HEK293 (cell line): ENCODE measurements around the gene GOSR2.
"Not testable (repeated sequence)": the region's sequence is repeated elsewhere in the genome, so short reads cannot be mapped to it uniquely, and the experiment has no call there.

Source experiments
- CTCF ChIA-PET: fragments of 350-600 bp; formaldehyde crosslinking; extraction: SDS; loops from one replicate; lab custom pipeline; 2021; ENCODE audit warnings: antibody characterized with exemption; lab: Yijun Ruan, JAX
- POLR2A ChIA-PET: fragments of 300-600 bp; formaldehyde crosslinking; extraction: SDS; loops from one replicate; lab custom pipeline; 2020; ENCODE audit warnings: antibody characterized with exemption, inconsistent platforms; lab: Yijun Ruan, JAX
- H3K27ac ChIP-seq: fragments of 200-500 bp; sonication (Bioruptor generic); 2 replicates; pipeline ENCODE4 v1.5.1; 2014; ENCODE audit warnings: low read depth, low read length, control low read depth, inconsistent platforms; ENCODE audit errors: extremely low read depth
- H3K36me3 ChIP-seq, 2 experiments: fragments of 200-500 bp in 1 of 2; sonication (Bioruptor generic) in 1 of 2; 1 replicate in 1 of 2; 2 replicates in 1 of 2; pipeline ENCODE4 v1.5.1; 2014 to 2017; ENCODE audit warnings: inconsistent platforms in 2 of 2, low read length in 2 of 2; ENCODE audit not compliant: control insufficient read depth in 2 of 2, insufficient read depth in 1 of 2
- H3K4me1 ChIP-seq: fragments of 200-500 bp; sonication (Bioruptor generic); 2 replicates; pipeline ENCODE4 v1.5.1; 2014; ENCODE audit warnings: mild to moderate bottlenecking, low read length, inconsistent platforms; ENCODE audit not compliant: control insufficient read depth, insufficient read depth
- H3K4me3 ChIP-seq: 2 replicates; pipeline ENCODE4 v1.5.1; 2011; ENCODE audit warnings: low read depth, mild to moderate bottlenecking, control low read depth, low read length, moderate library complexity
- H3K9me3 ChIP-seq: fragments of 200-500 bp; sonication (Bioruptor generic); 2 replicates; pipeline ENCODE4 v1.5.1; 2014; ENCODE audit warnings: low read depth, low read length, inconsistent platforms; ENCODE audit not compliant: control insufficient read depth, insufficient read depth
- SETDB1 ChIP-seq: IDR thresholded peaks from one replicate; pipeline ENCODE4 v1.6.1; 2017; ENCODE audit warnings: mild to moderate bottlenecking, low read length, moderate library complexity, mixed read lengths; ENCODE audit not compliant: insufficient read length
- TSHZ1 ChIP-seq: fragments of 450-650 bp; formaldehyde crosslinking; IDR thresholded peaks from 2 replicates; pipeline ENCODE4 v1.5.1; 2016; ENCODE audit warnings: missing biosample characterization, missing genetic modification characterization, borderline replicate concordance
- ZBTB20 ChIP-seq: fragments of 450-650 bp; formaldehyde crosslinking; IDR thresholded peaks from 2 replicates; pipeline ENCODE4 v1.5.1; 2016; ENCODE audit warnings: missing biosample characterization, missing genetic modification characterization
- ZNF146 ChIP-seq: fragments of 450-650 bp; formaldehyde crosslinking; IDR thresholded peaks from 2 replicates; pipeline ENCODE4 v1.5.1; 2016; ENCODE audit warnings: missing biosample characterization, missing genetic modification characterization
- ZNF24 ChIP-seq: fragments of 450-650 bp; formaldehyde crosslinking; IDR thresholded peaks from 2 replicates; pipeline ENCODE4 v1.5.1; 2016; ENCODE audit warnings: missing biosample characterization, missing genetic modification characterization
- ZNF302 ChIP-seq: fragments of 450-650 bp; formaldehyde crosslinking; IDR thresholded peaks from 2 replicates; pipeline ENCODE4 v1.5.1; 2016; ENCODE audit warnings: missing biosample characterization, missing genetic modification characterization, low read depth
- ZNF423 ChIP-seq: fragments of 450-650 bp; formaldehyde crosslinking; IDR thresholded peaks from 2 replicates; pipeline ENCODE4 v1.5.1; 2016; ENCODE audit warnings: missing biosample characterization, missing genetic modification characterization
- ZNF549 ChIP-seq: fragments of 450-650 bp; IDR thresholded peaks from 2 replicates; pipeline ENCODE4 v1.5.1; 2018; ENCODE audit warnings: missing biosample characterization, missing genetic modification characterization, mild to moderate bottlenecking, inconsistent platforms, moderate library complexity
- ZNF747 ChIP-seq: fragments of 450-650 bp; formaldehyde crosslinking; IDR thresholded peaks from 2 replicates; pipeline ENCODE4 v1.5.1; 2016; ENCODE audit warnings: missing biosample characterization, missing genetic modification characterization

GOSR2 gene

DNA sequence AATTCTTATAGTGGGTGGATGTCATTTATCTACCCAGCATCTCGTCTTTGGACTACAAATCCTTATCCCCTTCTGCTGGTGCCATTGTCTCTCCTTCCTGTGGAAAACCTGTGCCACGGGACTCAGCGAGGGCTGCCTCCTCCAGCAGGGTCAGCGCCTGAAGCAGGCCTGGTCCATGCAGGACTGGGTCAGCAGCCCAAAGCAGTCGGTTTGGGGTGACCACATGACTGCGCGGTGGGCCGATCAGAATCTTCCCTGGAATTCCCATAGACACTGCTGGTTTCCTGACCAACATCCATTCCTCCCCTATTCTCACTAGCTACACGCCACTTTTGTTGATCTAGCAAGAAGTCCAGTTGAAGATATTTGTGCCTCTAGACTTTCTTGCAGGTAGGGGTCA is 29.2 kb downstream of the GOSR2 start (continued):
- no peak for TF ChIP-seq ZNF302 (tag by site-specific recombination)

GRCh38 chr17:46953191-46953590 is 30.2 kb downstream of the GOSR2 start:
- H3K27ac ChIP-seq, H3K4me3 ChIP-seq, POLR2A ChIA-PET, H3K4me1 ChIP-seq, H3K9me3 ChIP-seq: not testable (repeated sequence)
- CTCF ChIA-PET: interaction anchor here (2.6 kb wide), 1 partner anchor 11 kb away, joined by 36 read pairs; no protein-coding TSS in a partner anchor
- peak; percentile 69 for TF ChIP-seq ZNF146
- H3K36me3 ChIP-seq: peaks cover 0 to 20% of the 10 kb centered on the region in 2 experiments; a peak in 1 of 3 replicates

GRCh38 chr17:46958041-46958591 is 35.2 kb downstream of the GOSR2 start:
- ChIA-PET POLR2A (no interaction called here), CTCF (no interaction called here)
- no peak overlapping the region for H3K27ac ChIP-seq
- TF ChIP-seq ZNF747 (tag by site-specific recombination): no peak
- no peaks in the 10 kb centered on the region for H3K4me1 ChIP-seq
- no peaks in the 10 kb centered on the region; the same call in 1 of the 2 replicates for H3K9me3 ChIP-seq
- H3K4me3 ChIP-seq: no peak overlapping the region
- H3K36me3 ChIP-seq: peaks cover 0 to 6% of the 10 kb centered on the region in 2 experiments; a peak in 1 of 3 replicates

GRCh38 chr17:46960152-46960551 is 37.2 kb downstream of the GOSR2 start:
- POLR2A ChIA-PET: no interaction called here
- H3K4me1 ChIP-seq: no peaks in the 10 kb centered on the region

DNA sequence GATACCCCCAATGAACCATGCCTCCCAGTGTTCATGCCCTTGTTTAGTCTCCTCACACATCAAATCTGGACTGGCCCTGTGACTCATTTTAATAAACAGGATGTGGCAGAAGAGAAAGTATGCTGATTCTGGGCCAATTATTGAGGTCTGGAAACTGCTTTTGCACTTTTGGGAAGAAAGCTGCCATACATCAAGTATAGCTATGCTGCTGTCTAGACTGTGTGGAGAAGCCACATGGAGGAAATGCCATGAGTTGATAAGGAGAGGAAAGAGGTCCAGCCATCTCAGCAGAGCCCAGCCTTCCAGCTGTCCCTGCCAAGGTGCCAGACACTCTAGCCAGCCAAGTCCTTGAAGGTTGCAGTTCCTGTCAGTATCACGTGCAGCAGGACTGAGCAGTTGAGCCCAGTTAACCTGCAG is 39.4 kb downstream of the GOSR2 start:
- Histone ChIP-seq H3K4me1 (no peaks in the 10 kb centered on the region), H3K9me3 (no peaks in the 10 kb centered on the region; the same call in 1 of the 2 replicates), H3K36me3 (peaks cover 0 to 10% of the 10 kb centered on the region in 2 experiments; a peak in 1 of 3 replicates), H3K27ac (no peak overlapping the region), H3K4me3 (no peak overlapping the region)
- CTCF ChIA-PET: interaction anchor here (0.6 to 1.0 kb wide), 2 partner anchors 19 to 57 kb away, joined by 3 read pairs; no protein-coding TSS in a partner anchor
- POLR2A ChIA-PET: no interaction called here
- TF ChIP-seq ZNF302 (tag by site-specific recombination) (no peak), ZBTB20 (tag by site-specific recombination) (0 out of 2 replicates have a peak, but pooled peaks have one; percentile 27)

More at GRCh38 chr17:46960152-46960551, 37.2 kb downstream of the GOSR2 start:
- Histone ChIP-seq H3K36me3 (peaks cover 0 to 6% of the 10 kb centered on the region in 2 experiments; a peak in 1 of 3 replicates), H3K9me3 (no peaks in the 10 kb centered on the region; the same call in 1 of the 2 replicates), H3K4me3 (no peak overlapping the region), H3K27ac (no peak overlapping the region)
- TF ChIP-seq ZNF24 (tag by site-specific recombination) (no peak), SETDB1 (peak; percentile 33), ZNF549 (no peak), TSHZ1 (tag by site-specific recombination) (no peak), ZNF423 (tag by site-specific recombination) (no peak)
- CTCF ChIA-PET: interaction anchor here (0.7 to 1.3 kb wide), 3 partner anchors 10 to 17 kb away, joined by 3 to 4 read pairs (median 3); no protein-coding TSS in a partner anchor
